ENCODE results near the gene CNTRL. TPM values are rescaled to one million over a fixed set of nuclear protein-coding genes. Genes with fewer than 3 reads are reported as not detected.
"Not testable (repeated sequence)": the region's sequence is repeated elsewhere in the genome, so short reads cannot be mapped to it uniquely, and the experiment has no call there.

CNTRL gene
- total RNA-seq, 1 donor from 2014 or later, result 7.5 TPM

DNA sequence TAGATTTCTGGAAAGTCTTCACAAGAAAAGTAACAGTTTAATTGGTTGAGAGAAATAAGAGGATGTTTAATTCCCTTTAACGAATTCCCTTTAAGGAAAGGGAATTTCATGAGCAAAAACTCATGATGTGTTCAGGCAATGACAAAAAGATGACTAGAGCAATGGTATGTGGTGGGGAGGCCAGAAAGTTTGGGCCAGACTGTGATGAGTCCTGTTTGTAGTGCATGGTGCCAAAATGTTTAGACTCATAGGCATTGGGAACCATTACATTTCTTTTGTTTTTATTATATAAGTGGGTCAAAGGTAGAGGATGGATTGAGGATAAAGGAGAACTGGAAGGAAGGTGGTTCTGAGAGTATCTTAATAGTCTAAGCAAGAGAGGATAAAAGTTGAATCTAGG, 10.9 kb downstream of the CNTRL start:
- H3K9me3 Mint-ChIP-seq (ENCODE audit: unreplicated experiment), result no peaks in the 10 kb centered on the region
- no peak overlapping the region for H3K27ac Mint-ChIP-seq (ENCODE audit: unreplicated experiment)
- H3K36me3 Mint-ChIP-seq (ENCODE audit: unreplicated experiment), result peaks cover 6% of the 10 kb centered on the region
- no peak overlapping the region for H3K4me3 Mint-ChIP-seq (ENCODE audit: unreplicated experiment)
- no peak for TF ChIP-seq CTCF (IDR thresholded peaks at IDR 0.05)
- no peak for DNase-seq (ENCODE audit: extremely low spot score, unreplicated experiment)
- no peaks in the 10 kb centered on the region for H3K27me3 Mint-ChIP-seq (ENCODE audit: unreplicated experiment)
- H3K4me1 Mint-ChIP-seq (ENCODE audit: unreplicated experiment), result no peaks in the 10 kb centered on the region

DNA sequence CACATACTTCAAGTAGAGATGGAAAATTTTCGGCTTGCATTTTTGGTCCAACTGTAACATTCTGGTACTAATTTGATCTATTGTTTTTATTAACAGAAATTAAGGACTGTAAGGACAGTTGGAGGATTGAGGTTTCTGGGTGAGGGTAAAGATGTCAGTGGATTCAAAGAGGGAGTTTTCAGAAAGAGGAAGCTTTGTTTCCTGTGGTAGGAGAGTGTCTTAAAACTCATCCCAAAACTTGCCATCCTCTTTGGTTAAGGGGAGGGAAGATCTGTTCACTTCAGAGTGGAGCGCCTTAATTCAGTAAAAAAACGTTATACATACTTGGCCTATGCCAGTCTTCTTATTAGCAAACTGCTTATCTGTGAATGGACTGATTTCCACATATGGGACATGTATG, 13.8 kb downstream of the CNTRL start:
- Mint-ChIP-seq H3K36me3 (ENCODE audit: unreplicated experiment) (peaks cover 8% of the 10 kb centered on the region), H3K9me3 (ENCODE audit: unreplicated experiment) (no peaks in the 10 kb centered on the region), H3K27ac (ENCODE audit: unreplicated experiment) (no peak overlapping the region), H3K4me1 (ENCODE audit: unreplicated experiment) (no peaks in the 10 kb centered on the region), H3K27me3 (ENCODE audit: unreplicated experiment) (no peaks in the 10 kb centered on the region), H3K4me3 (ENCODE audit: unreplicated experiment) (no peak overlapping the region)
- no peak for TF ChIP-seq CTCF (IDR thresholded peaks at IDR 0.05)
- no peak for DNase-seq (ENCODE audit: extremely low spot score, unreplicated experiment)

GRCh38 chr9:121090743-121091142, 16.0 kb downstream of the CNTRL start:
- not testable (repeated sequence) for H3K9me3 Mint-ChIP-seq (ENCODE audit: unreplicated experiment); H3K4me3 Mint-ChIP-seq (ENCODE audit: unreplicated experiment); H3K27ac Mint-ChIP-seq (ENCODE audit: unreplicated experiment); H3K27me3 Mint-ChIP-seq (ENCODE audit: unreplicated experiment); H3K36me3 Mint-ChIP-seq (ENCODE audit: unreplicated experiment); DNase-seq (ENCODE audit: extremely low spot score, unreplicated experiment); H3K4me1 Mint-ChIP-seq (ENCODE audit: unreplicated experiment)

- Mint-ChIP-seq H3K9me3 (ENCODE audit: unreplicated experiment) (peaks cover 5% of the 10 kb centered on the region), H3K27ac (ENCODE audit: unreplicated experiment) (no peak overlapping the region), H3K36me3 (ENCODE audit: unreplicated experiment) (peaks cover 21% of the 10 kb centered on the region), H3K27me3 (ENCODE audit: unreplicated experiment) (no peaks in the 10 kb centered on the region), H3K4me3 (ENCODE audit: unreplicated experiment) (no peak overlapping the region), H3K4me1 (ENCODE audit: unreplicated experiment) (no peaks in the 10 kb centered on the region)
- no peak for TF ChIP-seq CTCF (IDR thresholded peaks at IDR 0.05)
- DNase-seq (ENCODE audit: extremely low spot score, unreplicated experiment), result no peak
Measured at GRCh38 chr9:121095057-121095456, 20.3 kb downstream of the CNTRL start.

- TF ChIP-seq CTCF (IDR thresholded peaks at IDR 0.05), result no peak
- no peak overlapping the region for H3K4me3 Mint-ChIP-seq (ENCODE audit: unreplicated experiment)
- H3K27ac Mint-ChIP-seq (ENCODE audit: unreplicated experiment), result no peak overlapping the region
- H3K4me1 Mint-ChIP-seq (ENCODE audit: unreplicated experiment), result no peaks in the 10 kb centered on the region
- peaks cover 16% of the 10 kb centered on the region for H3K9me3 Mint-ChIP-seq (ENCODE audit: unreplicated experiment)
- no peak for DNase-seq (ENCODE audit: extremely low spot score, unreplicated experiment)
- H3K36me3 Mint-ChIP-seq (ENCODE audit: unreplicated experiment), result peaks cover 21% of the 10 kb centered on the region
- no peaks in the 10 kb centered on the region for H3K27me3 Mint-ChIP-seq (ENCODE audit: unreplicated experiment)
Measured at GRCh38 chr9:121098567-121099198, 23.9 kb downstream of the CNTRL start.

DNA sequence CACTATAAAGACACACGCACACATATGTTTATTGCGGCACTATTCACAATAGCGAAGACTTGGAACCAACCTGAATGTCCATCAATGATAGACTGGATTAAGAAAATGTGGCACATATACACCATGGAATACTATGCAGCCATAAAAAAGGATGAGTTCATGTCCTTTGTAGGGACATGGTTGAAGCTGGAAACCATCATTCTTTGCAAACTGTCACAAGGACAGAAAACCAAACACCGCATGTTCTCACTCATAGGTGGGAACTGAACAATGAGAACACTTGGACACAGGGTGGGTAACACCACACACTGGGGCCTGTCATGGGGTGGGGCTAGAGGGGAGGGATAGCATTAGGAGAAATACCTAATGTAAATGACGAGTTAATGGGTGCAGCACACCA, 29.3 kb downstream of the CNTRL start:
- Mint-ChIP-seq H3K9me3 (ENCODE audit: unreplicated experiment) (peaks cover 16% of the 10 kb centered on the region), H3K36me3 (ENCODE audit: unreplicated experiment) (peaks cover 13% of the 10 kb centered on the region)

More for the DNA sequence above, 29.3 kb downstream of the CNTRL start:
- H3K4me3 Mint-ChIP-seq (ENCODE audit: unreplicated experiment); H3K27me3 Mint-ChIP-seq (ENCODE audit: unreplicated experiment); DNase-seq (ENCODE audit: extremely low spot score, unreplicated experiment); H3K4me1 Mint-ChIP-seq (ENCODE audit: unreplicated experiment); H3K27ac Mint-ChIP-seq (ENCODE audit: unreplicated experiment): not testable (repeated sequence)
